ENCODE data around the gene LMBR1.
"Not testable (repeated sequence)": the region's sequence is repeated elsewhere in the genome, so short reads cannot be mapped to it uniquely, and the experiment has no call there.

LMBR1 gene

DNA sequence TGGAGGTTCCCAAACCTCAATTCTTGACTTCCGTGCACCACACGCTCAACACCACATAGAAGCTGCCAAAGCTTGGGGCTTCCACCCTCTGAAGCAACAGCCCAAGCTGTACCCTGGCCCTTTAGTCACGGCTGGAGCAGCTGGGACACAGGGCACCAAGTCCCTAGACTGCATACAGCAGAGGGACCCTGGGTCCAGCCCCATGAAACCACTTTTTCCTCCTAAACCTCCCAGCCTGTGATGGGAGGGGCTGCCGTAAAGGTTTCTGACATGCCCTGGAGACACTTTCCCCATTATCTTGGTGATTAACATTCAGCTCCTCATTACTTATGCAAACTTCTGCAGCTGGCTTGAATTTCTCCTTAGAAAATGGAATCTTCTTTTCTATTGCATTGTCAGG lies 194.5 kb downstream of the LMBR1 start:
- WGBS (ENCODE audit: insufficient coverage, insufficient read length), result no CpG with 5 or more reads among the region's 4 CpGs
- not testable (repeated sequence) for H3K4me1 ChIP-seq (ENCODE audit: control insufficient read depth, insufficient read depth, low read length); H3K9me3 ChIP-seq (ENCODE audit: control insufficient read depth, insufficient read depth, low read length); H3K27me3 ChIP-seq (ENCODE audit: control insufficient read depth, insufficient read depth, low read length); H3K4me3 ChIP-seq (ENCODE audit: low read length); H3K36me3 ChIP-seq (ENCODE audit: control insufficient read depth, insufficient read depth, low read length); DNase-seq (ENCODE audit: low read depth, low spot score); H3K27ac ChIP-seq (ENCODE audit: low read length)

DNA sequence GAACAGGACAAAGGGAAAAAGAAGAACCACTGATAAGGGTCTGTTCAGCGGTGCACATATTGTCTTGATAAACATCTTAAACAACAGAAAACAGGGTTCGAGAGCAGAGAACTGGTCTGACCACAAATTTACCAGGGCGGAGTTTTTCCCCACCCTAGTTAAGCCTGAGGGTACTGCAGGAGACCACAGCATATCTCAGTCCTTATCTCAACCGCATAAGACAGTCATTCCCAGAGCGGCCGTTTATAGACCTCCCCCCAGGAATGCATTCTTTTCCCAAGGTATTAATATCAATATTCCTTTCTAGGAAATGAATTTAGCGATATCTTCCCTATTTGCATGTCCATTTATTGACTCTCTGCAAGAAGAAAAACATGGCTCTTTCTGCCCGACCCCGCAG lies 195.7 kb downstream of the LMBR1 start:
- not testable (repeated sequence) for H3K4me3 ChIP-seq (ENCODE audit: low read length); H3K9me3 ChIP-seq (ENCODE audit: control insufficient read depth, insufficient read depth, low read length); DNase-seq (ENCODE audit: low read depth, low spot score); H3K27ac ChIP-seq (ENCODE audit: low read length); H3K36me3 ChIP-seq (ENCODE audit: control insufficient read depth, insufficient read depth, low read length); H3K4me1 ChIP-seq (ENCODE audit: control insufficient read depth, insufficient read depth, low read length); H3K27me3 ChIP-seq (ENCODE audit: control insufficient read depth, insufficient read depth, low read length)
- no CpG with 5 or more reads among the region's 9 CpGs for WGBS (ENCODE audit: insufficient coverage, insufficient read length)

DNA sequence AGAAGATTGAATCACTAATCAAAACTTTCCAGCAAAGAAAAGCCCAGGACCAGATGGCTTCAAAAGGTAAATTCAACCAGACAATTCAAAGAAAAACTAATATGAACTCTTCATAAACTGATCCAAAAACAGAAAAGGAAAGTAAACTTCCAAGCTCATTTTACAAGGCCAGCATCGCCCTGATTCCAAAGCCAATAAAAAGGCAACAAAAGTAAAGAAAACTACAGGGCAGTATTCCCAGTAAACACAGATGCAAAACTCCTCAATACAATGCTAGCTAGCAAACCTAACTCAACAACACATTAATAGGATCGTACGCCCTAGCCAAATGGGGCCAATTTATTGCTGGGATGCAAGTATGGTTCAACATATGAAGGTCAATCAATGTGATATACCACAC lies 199.4 kb downstream of the LMBR1 start:
- no peaks in the 10 kb centered on the region for H3K4me1 ChIP-seq (ENCODE audit: control insufficient read depth, insufficient read depth, low read length)
- no peaks in the 10 kb centered on the region for H3K27me3 ChIP-seq (ENCODE audit: control insufficient read depth, insufficient read depth, low read length)
- H3K9me3 ChIP-seq (ENCODE audit: control insufficient read depth, insufficient read depth, low read length), result peaks cover 2% of the 10 kb centered on the region
- H3K36me3 ChIP-seq (ENCODE audit: control insufficient read depth, insufficient read depth, low read length), result no peaks in the 10 kb centered on the region
- H3K27ac ChIP-seq (ENCODE audit: low read length), result no peak overlapping the region
- no peak overlapping the region for H3K4me3 ChIP-seq (ENCODE audit: low read length)
- DNase-seq (ENCODE audit: low read depth, low spot score), result no peak
- WGBS (ENCODE audit: insufficient coverage, insufficient read length), result no CpG with 5 or more reads among the region's 3 CpGs

DNA sequence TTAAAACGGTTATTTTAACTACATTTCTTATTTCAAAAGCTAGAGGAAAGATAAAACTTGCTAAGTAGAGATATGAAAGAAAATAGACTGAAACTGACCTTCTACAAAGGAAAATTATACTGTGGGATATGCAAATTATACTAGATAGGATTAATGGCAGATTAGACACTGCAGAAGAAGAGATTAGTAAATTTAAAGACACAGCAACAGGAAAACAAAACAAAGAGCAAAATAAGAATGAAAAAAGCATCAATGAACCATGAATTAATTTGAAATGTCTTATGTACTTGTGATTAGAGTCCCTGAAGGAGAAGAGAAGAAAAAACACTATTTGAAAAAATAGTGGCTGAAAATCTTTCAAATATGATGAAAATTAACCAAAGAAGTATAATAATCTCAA lies 200.1 kb downstream of the LMBR1 start:
- Histone ChIP-seq H3K9me3 (ENCODE audit: control insufficient read depth, insufficient read depth, low read length) (peaks cover under 1% of the 10 kb centered on the region; the same call in 1 of the 2 replicates), H3K4me3 (ENCODE audit: low read length) (no peak overlapping the region), H3K27me3 (ENCODE audit: control insufficient read depth, insufficient read depth, low read length) (no peaks in the 10 kb centered on the region), H3K27ac (ENCODE audit: low read length) (no peak overlapping the region), H3K36me3 (ENCODE audit: control insufficient read depth, insufficient read depth, low read length) (no peaks in the 10 kb centered on the region), H3K4me1 (ENCODE audit: control insufficient read depth, insufficient read depth, low read length) (no peaks in the 10 kb centered on the region)
- WGBS (ENCODE audit: insufficient coverage, insufficient read length), result no CpG with 5 or more reads among the region's 1 CpG
- DNase-seq (ENCODE audit: low read depth, low spot score), result no peak

DNA sequence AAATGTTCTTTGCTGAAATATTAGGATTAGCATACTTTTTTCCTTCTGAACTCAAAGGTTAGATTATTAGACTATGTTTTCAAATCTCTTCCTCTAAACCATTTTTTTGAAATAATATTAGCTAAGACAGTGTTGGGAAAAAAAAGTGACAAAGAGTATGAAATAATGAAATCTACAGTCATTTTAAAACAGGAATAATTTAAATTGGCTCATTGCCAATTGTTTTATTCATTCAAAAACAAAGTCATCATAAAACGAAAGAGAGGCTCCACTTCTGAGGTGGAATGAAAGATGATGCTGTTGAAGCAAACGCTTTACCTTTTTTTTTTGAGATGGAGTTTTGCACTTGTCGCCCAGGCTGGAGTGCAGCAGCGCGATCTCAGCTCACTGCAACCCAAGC lies 201.2 kb downstream of the LMBR1 start:
- H3K27ac ChIP-seq (ENCODE audit: low read length), result no peak overlapping the region
- no peak overlapping the region for H3K4me3 ChIP-seq (ENCODE audit: low read length)
- H3K4me1 ChIP-seq (ENCODE audit: control insufficient read depth, insufficient read depth, low read length), result no peaks in the 10 kb centered on the region
- no peak for DNase-seq (ENCODE audit: low read depth, low spot score)
- no peaks in the 10 kb centered on the region for H3K27me3 ChIP-seq (ENCODE audit: control insufficient read depth, insufficient read depth, low read length)
- WGBS (ENCODE audit: insufficient coverage, insufficient read length), result no CpG with 5 or more reads among the region's 5 CpGs
- no peaks in the 10 kb centered on the region for H3K9me3 ChIP-seq (ENCODE audit: control insufficient read depth, insufficient read depth, low read length)
- no peaks in the 10 kb centered on the region for H3K36me3 ChIP-seq (ENCODE audit: control insufficient read depth, insufficient read depth, low read length)

DNA sequence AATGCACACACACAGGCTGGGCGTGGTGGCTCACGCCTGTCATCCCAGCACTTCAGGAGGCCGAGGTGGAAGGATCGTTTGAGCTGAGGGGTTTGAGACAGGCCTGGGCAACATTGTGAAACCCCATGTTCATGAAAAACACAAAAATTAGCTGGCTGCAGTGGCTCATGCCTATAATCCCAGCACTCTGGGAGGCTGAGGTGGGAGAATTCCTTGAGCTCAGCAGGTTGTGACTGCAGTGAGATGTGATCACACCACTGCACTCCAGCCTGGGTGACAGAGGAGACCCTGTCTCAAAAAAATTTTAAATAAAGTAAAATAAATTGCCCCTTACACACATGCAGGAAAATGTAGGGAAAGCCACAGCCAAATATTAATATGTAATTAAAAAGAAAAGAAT lies 208.3 kb downstream of the LMBR1 start:
- no CpG with 5 or more reads among the region's 4 CpGs for WGBS (ENCODE audit: insufficient coverage, insufficient read length)
- no peaks in the 10 kb centered on the region for H3K27me3 ChIP-seq (ENCODE audit: control insufficient read depth, insufficient read depth, low read length)
- H3K9me3 ChIP-seq (ENCODE audit: control insufficient read depth, insufficient read depth, low read length), result no peaks in the 10 kb centered on the region
- H3K36me3 ChIP-seq (ENCODE audit: control insufficient read depth, insufficient read depth, low read length), result no peaks in the 10 kb centered on the region; the same call in 1 of the 2 replicates
- no peak overlapping the region for H3K4me3 ChIP-seq (ENCODE audit: low read length)
- H3K27ac ChIP-seq (ENCODE audit: low read length), result no peak overlapping the region
- H3K4me1 ChIP-seq (ENCODE audit: control insufficient read depth, insufficient read depth, low read length), result no peaks in the 10 kb centered on the region
- no peak for DNase-seq (ENCODE audit: low read depth, low spot score)

DNA sequence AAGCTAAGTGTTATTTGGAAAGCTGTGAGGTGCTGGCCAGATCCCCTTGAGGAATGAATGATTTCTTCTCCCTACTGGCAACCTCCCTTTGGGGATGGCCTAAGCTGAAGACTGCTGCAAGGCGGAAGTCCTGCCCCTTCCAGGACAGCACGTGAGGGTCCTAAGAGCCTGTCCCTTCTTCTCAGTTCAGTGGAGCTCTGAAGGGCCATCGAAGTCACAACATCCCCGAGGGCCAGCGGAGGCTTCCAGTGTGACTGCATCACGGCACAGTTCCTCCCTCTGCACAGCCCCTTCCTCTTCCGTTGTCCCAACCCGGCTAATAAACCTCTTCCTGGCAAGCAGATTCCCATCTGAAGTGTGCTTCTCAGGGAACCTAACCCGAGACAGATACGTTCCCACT lies 208.7 kb downstream of the LMBR1 start:
- no CpG with 5 or more reads among the region's 10 CpGs for WGBS (ENCODE audit: insufficient coverage, insufficient read length)
- DNase-seq (ENCODE audit: low read depth, low spot score), result no peak
- Histone ChIP-seq H3K4me3 (ENCODE audit: low read length) (no peak overlapping the region), H3K4me1 (ENCODE audit: control insufficient read depth, insufficient read depth, low read length) (no peaks in the 10 kb centered on the region), H3K36me3 (ENCODE audit: control insufficient read depth, insufficient read depth, low read length) (no peaks in the 10 kb centered on the region; the same call in 1 of the 2 replicates), H3K27me3 (ENCODE audit: control insufficient read depth, insufficient read depth, low read length) (no peaks in the 10 kb centered on the region), H3K9me3 (ENCODE audit: control insufficient read depth, insufficient read depth, low read length) (no peaks in the 10 kb centered on the region), H3K27ac (ENCODE audit: low read length) (no peak overlapping the region)

DNA sequence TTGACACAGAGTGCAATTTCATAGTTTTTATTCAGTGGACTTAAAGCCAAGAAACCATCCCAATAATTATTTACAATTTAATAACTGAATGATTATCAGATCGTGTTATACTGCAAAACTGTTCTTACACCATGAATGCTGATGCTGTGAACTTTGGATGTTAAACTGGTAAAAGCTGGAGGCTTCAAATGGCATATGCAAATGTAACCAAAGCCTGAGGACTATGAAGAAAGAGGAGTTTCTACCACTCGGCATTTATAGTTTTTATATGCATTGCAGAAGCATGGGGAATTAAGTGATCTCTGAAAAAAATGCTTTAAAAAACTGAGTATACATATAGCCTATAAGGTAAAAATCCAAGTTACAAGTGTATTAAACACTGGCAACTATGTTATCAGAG lies 210.1 kb downstream of the LMBR1 start:
- Histone ChIP-seq H3K36me3 (ENCODE audit: control insufficient read depth, insufficient read depth, low read length) (no peaks in the 10 kb centered on the region; the same call in 1 of the 2 replicates), H3K4me1 (ENCODE audit: control insufficient read depth, insufficient read depth, low read length) (no peaks in the 10 kb centered on the region), H3K27me3 (ENCODE audit: control insufficient read depth, insufficient read depth, low read length) (no peaks in the 10 kb centered on the region)

DNA sequence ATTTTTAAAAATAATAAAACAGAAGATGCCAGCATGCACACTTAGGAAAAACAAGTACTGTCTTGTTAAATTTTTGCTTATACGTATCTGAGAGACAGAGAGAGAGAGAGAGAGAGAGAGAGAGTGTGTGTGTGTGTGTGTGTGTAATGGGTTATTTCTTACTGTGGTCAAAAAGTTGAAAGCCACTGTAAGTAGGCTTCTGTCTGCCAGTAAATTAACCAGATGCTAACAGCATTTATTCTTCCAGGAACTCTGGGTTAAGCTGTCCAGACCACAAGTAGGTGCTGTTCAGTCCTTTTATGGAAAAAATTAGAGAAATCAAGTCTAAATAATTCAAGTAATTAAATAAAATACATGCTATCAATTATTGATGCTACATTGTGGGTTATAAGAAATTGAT lies 212.7 kb downstream of the LMBR1 start:
- no peak overlapping the region for H3K27ac ChIP-seq (ENCODE audit: low read length)
- 0 out of 2 replicates have a peak, but pooled peaks cover 5% of the 10 kb centered on the region for H3K36me3 ChIP-seq (ENCODE audit: control insufficient read depth, insufficient read depth, low read length)
- WGBS (ENCODE audit: insufficient coverage, insufficient read length), result no CpG with 5 or more reads among the region's 1 CpG
- no peak overlapping the region for H3K4me3 ChIP-seq (ENCODE audit: low read length)
- H3K27me3 ChIP-seq (ENCODE audit: control insufficient read depth, insufficient read depth, low read length), result no peaks in the 10 kb centered on the region
- H3K4me1 ChIP-seq (ENCODE audit: control insufficient read depth, insufficient read depth, low read length), result no peaks in the 10 kb centered on the region
- DNase-seq (ENCODE audit: low read depth, low spot score), result no peak
- H3K9me3 ChIP-seq (ENCODE audit: control insufficient read depth, insufficient read depth, low read length), result no peaks in the 10 kb centered on the region

More for the DNA sequence above, 210.1 kb downstream of the LMBR1 start:
- no peak overlapping the region for H3K4me3 ChIP-seq (ENCODE audit: low read length)
- H3K9me3 ChIP-seq (ENCODE audit: control insufficient read depth, insufficient read depth, low read length), result no peaks in the 10 kb centered on the region
- no CpG with 5 or more reads among the region's 2 CpGs for WGBS (ENCODE audit: insufficient coverage, insufficient read length)
- no peak for DNase-seq (ENCODE audit: low read depth, low spot score)
- H3K27ac ChIP-seq (ENCODE audit: low read length), result no peak overlapping the region

DNA sequence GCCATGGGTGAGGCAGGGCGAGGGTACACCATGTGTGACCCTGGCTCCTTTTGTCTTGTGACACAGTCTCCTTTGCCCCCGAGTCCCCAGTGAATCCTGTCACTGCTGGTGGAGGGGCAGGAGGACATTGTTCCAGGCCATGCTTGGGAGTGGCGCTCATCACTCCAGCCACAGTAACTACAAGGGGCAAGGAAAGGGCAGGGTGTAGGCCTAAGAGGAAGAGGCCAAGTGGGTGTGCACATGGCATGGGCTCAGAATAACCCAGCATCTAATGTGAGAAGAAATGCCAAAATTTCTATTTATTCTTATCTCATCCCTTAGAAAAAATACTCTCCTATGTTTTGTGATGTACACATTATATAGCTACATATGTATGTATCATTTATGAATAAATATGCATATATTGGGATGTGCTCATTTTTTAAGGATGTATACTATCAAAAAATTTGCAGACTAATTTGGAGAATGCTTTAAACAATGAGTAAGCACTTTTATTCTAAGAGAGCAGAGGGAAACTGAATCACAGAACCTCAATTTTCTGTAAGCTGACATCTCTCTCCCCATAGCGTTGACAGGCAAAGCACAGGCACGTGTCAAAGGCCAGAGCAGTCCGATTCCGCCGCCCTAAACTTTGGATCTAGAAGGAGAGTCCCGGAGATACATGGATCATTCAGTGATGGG lies 215.5 kb downstream of the LMBR1 start:
- Histone ChIP-seq H3K36me3 (ENCODE audit: control insufficient read depth, insufficient read depth, low read length) (0 out of 2 replicates have a peak, but pooled peaks cover 5% of the 10 kb centered on the region), H3K27me3 (ENCODE audit: control insufficient read depth, insufficient read depth, low read length) (no peaks in the 10 kb centered on the region), H3K9me3 (ENCODE audit: control insufficient read depth, insufficient read depth, low read length) (no peaks in the 10 kb centered on the region), H3K27ac (ENCODE audit: low read length) (no peak overlapping the region), H3K4me1 (ENCODE audit: control insufficient read depth, insufficient read depth, low read length) (no peaks in the 10 kb centered on the region), H3K4me3 (ENCODE audit: low read length) (no peak overlapping the region)
- no peak for DNase-seq (ENCODE audit: low read depth, low spot score)
- no CpG with 5 or more reads among the region's 9 CpGs for WGBS (ENCODE audit: insufficient coverage, insufficient read length)

DNA sequence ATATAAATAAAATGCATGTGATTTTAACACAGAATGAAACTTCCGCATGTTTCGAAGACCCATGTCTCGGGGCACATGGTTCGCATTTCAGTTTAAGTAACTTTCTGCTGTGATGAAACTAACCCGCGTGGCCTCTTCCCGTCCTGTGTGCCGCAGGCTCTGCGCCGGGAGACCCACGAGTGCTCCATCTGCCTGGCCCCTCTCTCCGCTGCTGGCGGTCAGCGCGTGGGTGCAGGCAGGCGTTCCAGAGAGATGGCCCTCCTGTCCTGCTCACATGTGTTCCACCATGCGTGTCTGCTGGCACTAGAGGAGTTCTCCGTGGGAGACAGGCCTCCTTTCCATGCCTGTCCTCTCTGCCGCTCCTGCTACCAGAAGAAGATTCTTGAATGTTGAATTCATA lies 216.7 kb downstream of the LMBR1 start:
- H3K36me3 ChIP-seq (ENCODE audit: control insufficient read depth, insufficient read depth, low read length), result 0 out of 2 replicates have a peak, but pooled peaks cover 5% of the 10 kb centered on the region
- WGBS (ENCODE audit: insufficient coverage, insufficient read length), result no CpG with 5 or more reads among the region's 19 CpGs
- H3K4me1 ChIP-seq (ENCODE audit: control insufficient read depth, insufficient read depth, low read length), result no peaks in the 10 kb centered on the region
- no peak for DNase-seq (ENCODE audit: low read depth, low spot score)
- H3K27ac ChIP-seq (ENCODE audit: low read length), result no peak overlapping the region
- no peak overlapping the region for H3K4me3 ChIP-seq (ENCODE audit: low read length)
- H3K9me3 ChIP-seq (ENCODE audit: control insufficient read depth, insufficient read depth, low read length), result no peaks in the 10 kb centered on the region
- H3K27me3 ChIP-seq (ENCODE audit: control insufficient read depth, insufficient read depth, low read length), result no peaks in the 10 kb centered on the region

Data from iPS DF 6.9 (cell line).